ENCODE results near the gene PROSER2. TPM values are rescaled to one million over a fixed set of nuclear protein-coding genes. Genes with fewer than 3 reads are reported as not detected.

The PROSER2 gene
- total RNA-seq, 1 experiment from 2014 or later, result 4.1 TPM

DNA sequence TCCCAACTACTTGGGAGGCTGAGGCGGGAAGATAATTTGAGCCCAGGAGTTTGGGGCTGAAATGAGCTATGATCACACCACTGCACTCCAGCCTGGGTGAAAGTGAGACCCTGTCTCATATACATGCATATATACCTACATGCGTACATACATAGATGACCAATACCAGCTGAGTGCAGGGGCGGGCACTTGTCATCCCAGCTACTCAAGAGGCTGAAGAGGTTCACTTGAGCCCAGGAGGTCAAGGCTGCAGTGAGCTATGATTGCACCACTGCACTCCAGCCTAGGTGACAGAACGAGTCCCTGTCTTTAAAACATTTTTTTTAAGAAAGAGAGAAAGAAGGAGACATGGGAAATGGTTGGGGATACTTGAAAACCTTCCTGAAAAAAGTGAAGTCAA is 17.4 kb upstream of the PROSER2 start:
- TF ChIP-seq POLR2AphosphoS5 (IDR thresholded peaks at IDR 0.05; ENCODE audit: low read depth, low read length) (no peak), TCF7L2 (IDR thresholded peaks at IDR 0.05; ENCODE audit: low read depth, low read length) (no peak), SIN3A (IDR thresholded peaks at IDR 0.05; ENCODE audit: borderline replicate concordance, insufficient read depth, low read depth, low read length) (no peak)
- TF ChIP-seq, protein P1, sequence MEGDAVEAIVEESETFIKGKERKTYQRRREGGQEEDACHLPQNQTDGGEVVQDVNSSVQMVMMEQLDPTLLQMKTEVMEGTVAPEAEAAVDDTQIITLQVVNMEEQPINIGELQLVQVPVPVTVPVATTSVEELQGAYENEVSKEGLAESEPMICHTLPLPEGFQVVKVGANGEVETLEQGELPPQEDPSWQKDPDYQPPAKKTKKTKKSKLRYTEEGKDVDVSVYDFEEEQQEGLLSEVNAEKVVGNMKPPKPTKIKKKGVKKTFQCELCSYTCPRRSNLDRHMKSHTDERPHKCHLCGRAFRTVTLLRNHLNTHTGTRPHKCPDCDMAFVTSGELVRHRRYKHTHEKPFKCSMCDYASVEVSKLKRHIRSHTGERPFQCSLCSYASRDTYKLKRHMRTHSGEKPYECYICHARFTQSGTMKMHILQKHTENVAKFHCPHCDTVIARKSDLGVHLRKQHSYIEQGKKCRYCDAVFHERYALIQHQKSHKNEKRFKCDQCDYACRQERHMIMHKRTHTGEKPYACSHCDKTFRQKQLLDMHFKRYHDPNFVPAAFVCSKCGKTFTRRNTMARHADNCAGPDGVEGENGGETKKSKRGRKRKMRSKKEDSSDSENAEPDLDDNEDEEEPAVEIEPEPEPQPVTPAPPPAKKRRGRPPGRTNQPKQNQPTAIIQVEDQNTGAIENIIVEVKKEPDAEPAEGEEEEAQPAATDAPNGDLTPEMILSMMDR (IDR thresholded peaks at IDR 0.05), result no peak
- TF ChIP-seq, protein P2, sequence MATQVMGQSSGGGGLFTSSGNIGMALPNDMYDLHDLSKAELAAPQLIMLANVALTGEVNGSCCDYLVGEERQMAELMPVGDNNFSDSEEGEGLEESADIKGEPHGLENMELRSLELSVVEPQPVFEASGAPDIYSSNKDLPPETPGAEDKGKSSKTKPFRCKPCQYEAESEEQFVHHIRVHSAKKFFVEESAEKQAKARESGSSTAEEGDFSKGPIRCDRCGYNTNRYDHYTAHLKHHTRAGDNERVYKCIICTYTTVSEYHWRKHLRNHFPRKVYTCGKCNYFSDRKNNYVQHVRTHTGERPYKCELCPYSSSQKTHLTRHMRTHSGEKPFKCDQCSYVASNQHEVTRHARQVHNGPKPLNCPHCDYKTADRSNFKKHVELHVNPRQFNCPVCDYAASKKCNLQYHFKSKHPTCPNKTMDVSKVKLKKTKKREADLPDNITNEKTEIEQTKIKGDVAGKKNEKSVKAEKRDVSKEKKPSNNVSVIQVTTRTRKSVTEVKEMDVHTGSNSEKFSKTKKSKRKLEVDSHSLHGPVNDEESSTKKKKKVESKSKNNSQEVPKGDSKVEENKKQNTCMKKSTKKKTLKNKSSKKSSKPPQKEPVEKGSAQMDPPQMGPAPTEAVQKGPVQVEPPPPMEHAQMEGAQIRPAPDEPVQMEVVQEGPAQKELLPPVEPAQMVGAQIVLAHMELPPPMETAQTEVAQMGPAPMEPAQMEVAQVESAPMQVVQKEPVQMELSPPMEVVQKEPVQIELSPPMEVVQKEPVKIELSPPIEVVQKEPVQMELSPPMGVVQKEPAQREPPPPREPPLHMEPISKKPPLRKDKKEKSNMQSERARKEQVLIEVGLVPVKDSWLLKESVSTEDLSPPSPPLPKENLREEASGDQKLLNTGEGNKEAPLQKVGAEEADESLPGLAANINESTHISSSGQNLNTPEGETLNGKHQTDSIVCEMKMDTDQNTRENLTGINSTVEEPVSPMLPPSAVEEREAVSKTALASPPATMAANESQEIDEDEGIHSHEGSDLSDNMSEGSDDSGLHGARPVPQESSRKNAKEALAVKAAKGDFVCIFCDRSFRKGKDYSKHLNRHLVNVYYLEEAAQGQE (IDR thresholded peaks at IDR 0.05; ENCODE audit: insufficient read depth in 1 of 2, low read depth in 2 of 2, low read length in 1 of 2), result no peak
- in situ Hi-C loops (cut with HindIII; ENCODE audit: low pct_unique_long_range_greater_than_20kb, low sequenced_read_pairs) (no loop called here), intact Hi-C loops (cut with micrococcal nuclease; ENCODE audit: unreplicated experiment) (no loop called here)
- DNase-seq (ENCODE audit: low read depth, low spot score) (no peak), ATAC-seq (no peak)
- ChIA-PET POLR2A (no interaction called here), CTCF (no interaction called here)
- Histone ChIP-seq H3K27me3 (ENCODE audit: control insufficient read depth, insufficient read depth, low read length) (peaks cover 2% of the 10 kb centered on the region; the same call in 1 of the 2 replicates), H3K4me3 (ENCODE audit: low read depth in 2 of 2, low read length in 2 of 2) (no peak overlapping the region), H3K4me1 (ENCODE audit: control insufficient read depth, insufficient read depth, low read length) (no peaks in the 10 kb centered on the region), H3K27ac (ENCODE audit: low read length) (no peak overlapping the region), H3K9me3 (ENCODE audit: control insufficient read depth, insufficient read depth, low read depth, low read length) (no peaks in the 10 kb centered on the region), H3K36me3 (ENCODE audit: control insufficient read depth, insufficient read depth, low read length) (no peaks in the 10 kb centered on the region)
- BruUV-seq (replicated peaks), result no TSS peak

DNA sequence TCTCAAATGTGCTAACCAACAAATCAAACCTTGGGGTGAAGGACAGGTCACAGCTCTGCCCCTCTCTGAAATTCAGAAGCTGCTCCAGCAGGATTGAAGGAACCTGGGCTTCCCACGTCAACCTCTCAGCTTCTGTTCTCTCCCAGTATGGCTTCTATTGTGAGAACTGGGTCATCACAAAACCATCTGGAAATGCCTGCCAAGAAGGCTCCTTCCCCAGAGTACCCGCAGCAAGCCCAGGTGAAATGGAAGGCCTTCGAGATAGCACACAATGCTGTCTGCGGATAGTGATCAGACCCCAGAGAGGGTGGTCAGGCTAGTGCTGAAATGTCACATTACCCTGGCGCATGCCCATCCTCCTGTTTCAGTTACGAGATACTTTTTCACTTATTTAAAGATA is 16.4 kb upstream of the PROSER2 start:
- no peaks in the 10 kb centered on the region for H3K9me3 ChIP-seq (ENCODE audit: control insufficient read depth, insufficient read depth, low read depth, low read length)
- ATAC-seq (no peak), DNase-seq (ENCODE audit: low read depth, low spot score) (no peak)
- H3K4me3 ChIP-seq (ENCODE audit: low read depth in 2 of 2, low read length in 2 of 2), result no peak overlapping the region
- H3K27me3 ChIP-seq (ENCODE audit: control insufficient read depth, insufficient read depth, low read length), result peaks cover 2% of the 10 kb centered on the region; the same call in 1 of the 2 replicates
- ChIA-PET POLR2A (no interaction called here), CTCF (no interaction called here)
- TF ChIP-seq, protein P1 (IDR thresholded peaks at IDR 0.05), result no peak
- no peak for TF ChIP-seq POLR2AphosphoS5 (IDR thresholded peaks at IDR 0.05; ENCODE audit: low read depth, low read length)
- no peak for TF ChIP-seq SIN3A (IDR thresholded peaks at IDR 0.05; ENCODE audit: borderline replicate concordance, insufficient read depth, low read depth, low read length)
- TF ChIP-seq, protein P2 (IDR thresholded peaks at IDR 0.05; ENCODE audit: insufficient read depth in 1 of 2, low read depth in 2 of 2, low read length in 1 of 2), result no peak
- TF ChIP-seq TCF7L2 (IDR thresholded peaks at IDR 0.05; ENCODE audit: low read depth, low read length), result no peak
- H3K4me1 ChIP-seq (ENCODE audit: control insufficient read depth, insufficient read depth, low read length), result no peaks in the 10 kb centered on the region
- BruUV-seq (replicated peaks), result no TSS peak
- intact Hi-C loops (cut with micrococcal nuclease; ENCODE audit: unreplicated experiment), result no loop called here
- in situ Hi-C loops (cut with HindIII; ENCODE audit: low pct_unique_long_range_greater_than_20kb, low sequenced_read_pairs), result no loop called here
- H3K27ac ChIP-seq (ENCODE audit: low read length), result no peak overlapping the region
- no peaks in the 10 kb centered on the region for H3K36me3 ChIP-seq (ENCODE audit: control insufficient read depth, insufficient read depth, low read length)

Measured in Panc1 (cell line).